Measurements from ENCODE around the gene TMA16.
A peak's percentile ranks its signal among the peaks of the same experiment; 100 is the strongest.
"Not testable (repeated sequence)": the region's sequence is repeated elsewhere in the genome, so short reads cannot be mapped to it uniquely, and the experiment has no call there.

TMA16 gene

DNA sequence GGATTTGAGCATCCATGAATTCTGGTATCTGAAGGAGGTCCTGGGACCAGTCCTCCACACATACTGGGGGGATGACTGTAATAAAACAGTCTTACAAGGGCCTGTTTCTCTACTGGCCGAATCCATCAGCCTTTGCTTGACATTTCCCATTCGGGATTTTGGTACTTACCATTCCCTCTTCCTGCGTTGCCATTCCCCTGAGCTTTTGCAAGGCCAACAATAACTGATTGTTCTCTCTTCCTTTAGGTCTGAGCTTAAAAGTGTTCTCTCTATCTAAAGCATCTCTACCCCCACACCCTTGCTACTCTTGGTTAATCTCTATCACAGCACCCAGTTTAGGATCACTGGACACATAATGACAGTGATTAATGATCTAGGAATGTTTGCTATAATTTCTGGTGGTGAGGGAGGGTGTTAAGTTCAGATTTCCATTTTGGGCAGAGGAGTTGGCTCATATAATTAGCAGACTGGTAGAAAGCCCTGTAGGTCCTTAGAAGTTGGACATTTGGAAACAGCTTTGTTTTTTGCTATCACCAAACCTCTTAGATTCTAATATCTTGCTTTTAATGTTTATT lies 29.4 kb downstream of the TMA16 start:
- DNase-seq: no peak

DNA sequence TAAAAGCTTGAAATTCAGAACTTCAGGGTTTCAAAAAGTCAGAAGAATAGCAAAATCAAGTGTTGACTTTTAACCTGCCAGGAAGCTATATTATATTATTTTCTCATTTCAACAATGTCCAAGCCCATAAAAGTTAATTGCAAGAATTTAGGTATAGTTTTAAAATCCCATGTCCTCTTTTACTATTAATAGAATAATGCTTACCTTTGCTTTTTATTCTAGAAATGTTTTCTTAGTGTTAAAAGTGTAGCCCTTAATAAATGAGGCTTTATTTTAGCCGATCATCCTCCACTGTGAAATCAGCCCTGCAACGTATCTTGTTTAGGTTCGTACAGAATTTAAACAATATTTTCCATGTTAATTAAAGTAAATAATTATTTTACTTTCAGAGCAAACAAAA lies 31.5 kb downstream of the TMA16 start:
- no peak for DNase-seq

DNA sequence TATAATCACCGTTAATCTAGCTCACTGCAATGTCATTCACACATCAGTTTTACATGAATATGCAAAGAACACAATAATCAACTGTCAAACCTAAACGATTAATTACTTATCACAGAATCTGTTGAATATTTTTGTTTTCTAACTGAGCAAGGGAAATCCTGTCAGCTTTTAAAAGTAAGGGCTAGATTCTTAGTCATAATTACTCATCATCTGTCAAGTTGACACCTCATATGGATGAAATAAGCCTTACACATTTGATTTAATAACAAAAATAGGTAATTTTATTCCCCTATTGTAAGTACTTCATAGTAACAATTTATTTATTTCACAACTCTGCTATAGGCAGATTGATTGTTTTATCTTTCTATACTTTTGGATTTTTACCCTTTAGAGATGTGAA lies 32.7 kb downstream of the TMA16 start:
- no peak for DNase-seq

DNA sequence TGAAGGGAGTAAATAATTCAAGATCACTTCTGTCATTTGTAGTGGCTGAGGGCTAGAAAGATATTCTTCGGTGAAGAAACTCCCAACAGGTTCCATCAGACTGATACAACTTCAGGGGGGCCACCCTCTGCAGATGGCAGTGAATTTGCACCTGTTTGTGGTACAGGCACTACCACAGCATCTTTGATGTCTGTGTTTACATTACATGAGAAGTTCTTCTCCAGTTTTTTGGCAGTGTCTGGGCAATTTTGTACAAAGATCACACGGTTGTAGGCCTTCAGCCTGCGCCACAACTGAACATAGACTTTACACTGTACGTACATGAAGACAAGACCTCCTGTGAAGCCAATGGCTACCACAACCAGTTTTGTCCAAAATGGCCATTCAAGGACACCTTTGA lies 34.2 kb downstream of the TMA16 start:
- no peak for DNase-seq

DNA sequence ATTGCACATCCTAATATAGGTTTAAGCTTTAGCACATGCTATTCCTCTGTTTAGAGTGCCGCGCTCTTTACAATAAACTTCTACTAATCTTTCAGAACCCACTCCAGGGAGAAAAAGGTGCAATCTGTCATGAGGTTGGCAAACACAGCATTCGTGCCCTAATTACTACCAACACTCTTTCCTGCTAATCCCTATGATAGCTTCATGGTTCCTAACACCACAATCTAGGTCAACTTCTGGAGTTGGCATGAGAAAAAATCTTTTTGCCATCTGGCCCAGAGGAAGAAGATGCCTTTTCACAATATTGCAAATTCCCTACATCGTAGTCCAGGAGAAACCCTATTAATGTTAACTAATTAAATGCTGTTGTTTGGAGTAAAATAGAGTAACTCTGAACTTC lies 39.6 kb downstream of the TMA16 start:
- DNase-seq: no peak

DNA sequence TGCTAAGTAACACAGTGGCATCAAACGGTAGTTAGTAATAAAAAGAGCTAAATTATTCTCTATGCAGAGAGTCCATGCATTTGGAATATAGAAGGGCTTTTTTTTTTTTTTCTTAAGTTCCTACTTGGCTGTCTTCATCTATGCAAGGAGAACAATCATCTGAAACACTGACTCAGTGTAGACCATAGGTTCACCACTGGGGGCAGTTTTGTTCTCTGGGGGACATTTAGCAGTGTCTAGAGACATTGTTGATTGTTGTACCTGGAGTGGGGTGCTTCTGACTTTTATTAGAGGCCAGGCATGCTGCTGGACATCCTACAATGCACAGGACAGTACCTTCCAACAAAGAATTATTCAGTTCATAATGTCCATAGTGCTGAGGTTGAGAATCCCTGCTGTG lies 41.2 kb downstream of the TMA16 start:
- no peak for DNase-seq

DNA sequence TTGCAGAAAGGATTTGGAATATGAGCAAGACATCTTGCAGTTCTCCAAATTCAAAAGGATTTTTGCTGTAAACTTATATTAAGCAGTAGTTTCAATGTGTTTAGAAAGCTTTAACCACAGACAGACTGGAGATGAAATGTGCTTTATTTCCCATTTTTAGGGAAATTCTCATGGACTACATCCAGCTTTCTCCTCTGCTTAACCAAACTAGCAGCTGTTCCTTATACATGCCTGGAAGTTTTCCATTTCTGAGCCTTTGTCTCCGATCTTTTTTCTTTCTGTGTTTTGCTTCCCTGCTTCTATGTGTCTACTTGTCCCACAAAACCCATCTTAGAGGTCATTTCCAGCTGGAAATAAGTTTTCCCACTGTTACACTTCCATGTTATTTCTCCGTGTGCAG lies 41.6 kb downstream of the TMA16 start:
- no peak for DNase-seq

DNA sequence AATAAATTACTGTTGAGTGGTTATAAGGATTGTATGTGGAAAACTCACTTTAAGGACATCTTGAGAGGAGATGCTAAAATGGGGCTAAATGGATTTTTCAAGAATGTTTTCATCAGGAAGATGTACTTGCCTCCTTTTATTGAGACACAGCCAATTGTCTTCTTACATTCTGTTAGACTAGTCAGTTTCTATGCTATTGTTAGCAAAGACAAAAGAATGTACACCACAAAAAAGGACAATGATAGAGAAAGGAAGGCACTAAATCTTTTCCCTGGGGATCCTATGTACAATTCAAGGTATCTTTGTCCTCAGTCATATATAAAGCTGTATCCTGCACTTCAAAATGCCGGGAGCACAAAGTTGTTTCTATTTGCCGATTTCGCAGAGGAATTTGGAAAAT lies 42.6 kb downstream of the TMA16 start:
- DNase-seq: no peak

DNA sequence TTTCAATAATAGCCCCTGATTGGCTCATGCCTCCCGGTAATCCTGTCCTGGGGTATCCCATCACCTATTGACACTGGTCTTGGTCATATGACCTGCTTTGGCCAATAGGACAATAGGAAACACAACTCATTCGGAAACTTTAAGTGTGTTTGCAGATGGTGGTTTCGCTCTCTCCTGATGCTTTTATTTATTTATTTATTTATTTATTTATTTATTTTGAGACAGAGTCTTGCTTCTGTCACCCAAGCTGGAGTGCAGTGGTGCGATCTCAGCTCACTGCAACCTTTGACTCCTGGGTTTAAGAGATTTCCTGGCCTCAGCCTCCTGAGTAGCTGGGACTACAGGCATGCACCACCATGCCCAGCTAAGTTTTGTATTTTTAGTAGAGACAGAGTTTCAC lies 44.3 kb downstream of the TMA16 start:
- not testable (repeated sequence) for DNase-seq

DNA sequence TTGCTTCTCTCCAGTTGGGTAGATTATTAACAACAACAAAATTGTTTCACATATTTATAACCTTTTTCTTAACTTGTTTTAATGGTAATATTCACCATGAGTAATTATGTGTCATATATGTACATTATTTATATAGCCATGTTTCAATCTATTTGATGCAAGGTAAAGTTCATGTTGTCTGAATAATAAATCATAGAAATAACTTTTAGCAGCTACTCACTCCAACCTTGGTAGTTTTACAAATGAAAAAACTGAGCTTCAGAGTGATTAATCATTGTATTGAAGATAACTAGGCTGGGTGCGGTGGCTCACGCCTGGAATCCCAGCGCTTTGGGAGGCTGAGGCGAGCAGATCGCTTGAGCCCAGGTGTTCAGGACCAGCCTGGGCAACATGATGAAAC lies 46.0 kb downstream of the TMA16 start:
- DNase-seq: no peak

DNA sequence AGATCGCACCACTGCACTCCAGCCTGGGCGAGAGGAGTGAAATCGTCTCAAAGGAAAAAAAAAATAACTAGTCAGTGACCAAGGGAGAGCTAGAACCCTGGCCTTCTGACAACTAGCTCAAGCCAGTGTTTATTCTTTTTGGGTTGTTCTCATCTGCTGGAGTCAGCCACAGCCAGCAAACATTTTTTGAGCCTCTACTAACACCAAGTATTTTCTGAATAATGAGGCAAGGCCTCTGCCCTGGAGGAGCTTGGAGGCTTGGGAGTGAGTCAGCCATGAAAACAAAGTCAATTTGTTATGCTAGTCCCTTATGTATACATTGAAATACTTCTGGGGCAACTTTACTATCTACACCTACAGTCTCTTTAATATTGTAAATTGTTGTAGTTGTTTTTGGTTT lies 46.5 kb downstream of the TMA16 start:
- peak; percentile 19 for DNase-seq

DNA sequence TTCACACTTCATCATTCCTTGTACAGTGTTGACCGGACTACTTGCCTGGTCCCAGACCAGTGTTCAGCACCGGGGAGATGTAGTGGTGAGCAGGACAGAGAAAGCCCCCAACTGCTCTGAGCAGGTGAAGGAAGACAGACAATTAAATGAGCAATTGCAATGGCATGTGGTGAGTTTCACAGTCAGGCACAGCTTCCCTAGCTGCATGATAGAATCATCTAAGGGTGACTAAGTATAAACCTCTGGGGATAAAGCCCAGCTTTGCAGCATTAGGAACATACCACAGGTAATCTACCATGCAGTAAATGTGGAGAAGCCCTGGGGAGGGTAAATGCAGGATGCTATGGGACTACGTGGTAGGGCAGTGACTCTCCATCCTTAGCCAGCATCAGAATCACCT lies 47.8 kb downstream of the TMA16 start:
- DNase-seq: no peak

DNA sequence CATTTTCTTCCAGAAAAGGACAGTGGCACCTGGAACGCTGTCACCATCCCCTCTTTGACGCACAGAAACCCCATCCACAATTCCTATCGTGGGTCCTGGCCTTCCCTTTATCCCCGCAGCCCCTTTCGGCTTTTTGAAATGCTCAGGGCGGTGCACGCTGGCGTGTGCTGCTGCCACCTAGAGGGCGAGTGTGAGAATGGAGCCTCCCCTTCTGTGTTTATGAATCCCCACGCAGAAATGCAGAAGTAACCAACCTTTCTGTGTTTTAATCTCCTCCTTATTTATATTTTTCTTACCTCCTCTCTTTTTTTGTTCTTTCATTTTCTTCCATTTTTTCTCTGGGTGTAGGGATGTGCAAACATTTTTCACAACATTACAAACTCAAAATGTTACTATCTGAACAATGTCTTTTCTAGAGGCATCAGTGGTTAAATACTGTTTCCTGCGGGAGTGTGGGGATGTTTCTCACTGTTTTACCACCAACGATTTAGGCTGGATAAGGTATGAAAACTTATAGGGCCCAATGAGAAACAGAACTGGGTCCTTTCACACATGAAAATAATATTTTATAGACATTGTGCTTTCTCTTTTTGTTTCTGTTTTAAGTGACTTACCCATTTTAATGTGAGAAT lies 50.0 kb downstream of the TMA16 start:
- DNase-seq: no peak

DNA sequence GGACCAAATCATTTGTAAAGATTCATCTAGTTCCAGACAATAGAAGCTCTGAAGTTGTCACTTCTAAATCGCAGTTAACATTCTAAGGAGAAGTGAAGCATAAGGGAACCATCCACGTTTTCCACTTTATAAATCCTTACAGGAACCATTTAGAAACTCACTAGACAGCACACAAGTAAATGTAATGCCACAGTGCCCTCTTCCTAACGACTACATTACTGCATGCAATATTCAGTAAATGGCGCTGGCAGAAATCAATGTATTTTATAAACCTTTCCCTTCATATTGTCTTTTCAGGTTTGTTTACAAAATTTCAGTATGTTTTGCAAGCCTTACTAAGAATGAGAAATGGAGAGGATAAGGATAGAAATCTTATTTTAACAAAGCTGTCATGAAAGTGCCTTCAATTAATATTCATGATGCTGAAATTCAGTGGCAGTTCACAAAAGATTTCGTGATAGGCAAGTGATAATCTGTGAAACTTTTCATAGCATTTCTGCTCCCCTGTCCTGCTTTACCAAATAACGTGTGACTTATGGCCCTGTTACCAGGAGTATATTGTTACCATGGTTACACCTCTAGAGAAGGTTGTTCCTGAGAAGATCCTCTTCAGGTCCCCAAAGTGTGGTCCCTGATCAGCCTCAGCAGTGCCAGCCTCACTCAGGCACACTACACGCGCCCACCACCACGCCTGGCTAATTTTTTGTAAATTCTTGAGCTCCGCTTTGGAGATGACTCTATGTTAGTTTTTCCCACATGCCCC lies 54.2 kb downstream of the TMA16 start:
- DNase-seq: no peak

DNA sequence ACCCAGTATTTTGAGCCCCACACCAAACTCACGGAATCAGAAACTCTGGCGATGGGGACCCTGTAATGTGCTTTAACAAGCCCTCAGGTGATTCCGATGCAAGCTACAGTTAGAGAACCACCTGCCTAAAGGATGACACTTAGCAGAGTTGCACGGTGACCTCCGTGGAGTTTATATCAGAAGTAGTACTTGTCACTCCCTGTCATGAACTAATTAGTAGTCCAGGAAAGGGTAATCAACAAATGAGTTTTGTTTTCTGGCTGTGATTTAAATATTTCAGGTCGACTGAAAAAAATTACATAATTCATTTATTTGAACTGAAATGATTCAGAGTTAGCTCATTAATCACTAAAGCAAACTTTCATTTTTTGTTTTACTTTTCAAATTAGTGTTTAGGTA lies 56.4 kb downstream of the TMA16 start:
- DNase-seq: no peak

DNA sequence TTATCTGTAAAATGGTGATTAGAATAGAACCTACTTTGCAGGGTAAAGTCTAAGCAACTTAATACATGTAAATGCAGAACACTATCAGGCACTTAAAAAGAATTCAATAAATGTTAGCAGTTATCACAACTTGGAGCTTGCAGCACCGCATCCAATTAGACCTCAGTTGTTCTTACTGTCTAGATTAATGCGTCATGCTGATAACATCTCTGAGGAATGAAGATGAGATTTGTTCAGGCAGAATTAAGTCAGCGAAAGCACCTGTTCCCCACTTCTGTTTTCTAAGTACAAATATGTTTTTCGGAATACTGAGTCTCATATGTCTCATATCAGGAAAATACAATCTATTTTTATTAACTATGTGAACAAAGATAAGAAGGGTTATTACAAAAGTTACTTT lies 58.7 kb downstream of the TMA16 start:
- no peak for DNase-seq

DNA sequence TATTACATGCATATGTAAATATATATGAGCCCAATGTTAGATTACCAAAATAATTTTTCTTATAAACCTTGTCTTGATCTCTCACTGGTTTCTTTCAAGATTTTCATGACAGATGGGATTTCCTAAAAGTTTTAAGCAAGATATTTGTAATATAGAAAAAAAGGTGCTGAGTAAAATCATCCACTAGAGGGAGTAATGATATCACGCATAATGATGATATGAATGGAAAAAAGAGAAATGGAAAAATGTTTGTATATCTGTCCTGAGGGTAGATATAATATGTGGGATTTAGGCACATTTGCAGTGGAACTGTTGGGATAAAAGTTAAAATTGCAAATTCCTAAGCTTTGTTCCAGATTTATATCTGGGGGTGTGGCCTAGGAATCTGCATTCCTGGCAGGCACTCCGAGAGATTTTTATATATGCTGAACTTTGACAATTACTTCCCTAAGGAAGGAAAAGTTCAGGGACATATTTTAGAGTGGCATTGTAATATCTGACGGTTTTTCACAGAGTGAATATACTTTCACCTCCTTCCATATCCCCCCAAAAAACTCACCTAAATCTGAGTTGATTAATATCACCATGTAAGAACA lies 60.5 kb downstream of the TMA16 start:
- DNase-seq: no peak

DNA sequence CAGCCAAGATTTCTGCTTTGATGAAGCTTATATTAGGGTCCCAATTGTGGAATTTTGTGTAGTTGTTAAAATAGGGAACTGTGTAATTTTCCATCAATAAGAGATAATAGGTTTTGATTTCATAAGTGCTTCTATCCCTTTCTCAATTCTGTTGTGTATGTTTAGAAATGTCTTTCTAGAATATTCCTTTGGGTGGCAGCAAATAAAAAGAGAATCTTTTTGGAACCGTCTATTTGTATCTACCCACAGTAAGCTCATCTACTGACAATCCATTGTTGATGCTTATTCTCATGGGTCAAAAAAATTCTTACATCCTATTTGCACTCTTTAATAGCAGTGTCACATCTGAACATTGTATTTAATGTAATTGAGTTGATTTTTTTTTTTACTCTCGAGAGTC lies 61.7 kb downstream of the TMA16 start:
- no peak for DNase-seq

DNA sequence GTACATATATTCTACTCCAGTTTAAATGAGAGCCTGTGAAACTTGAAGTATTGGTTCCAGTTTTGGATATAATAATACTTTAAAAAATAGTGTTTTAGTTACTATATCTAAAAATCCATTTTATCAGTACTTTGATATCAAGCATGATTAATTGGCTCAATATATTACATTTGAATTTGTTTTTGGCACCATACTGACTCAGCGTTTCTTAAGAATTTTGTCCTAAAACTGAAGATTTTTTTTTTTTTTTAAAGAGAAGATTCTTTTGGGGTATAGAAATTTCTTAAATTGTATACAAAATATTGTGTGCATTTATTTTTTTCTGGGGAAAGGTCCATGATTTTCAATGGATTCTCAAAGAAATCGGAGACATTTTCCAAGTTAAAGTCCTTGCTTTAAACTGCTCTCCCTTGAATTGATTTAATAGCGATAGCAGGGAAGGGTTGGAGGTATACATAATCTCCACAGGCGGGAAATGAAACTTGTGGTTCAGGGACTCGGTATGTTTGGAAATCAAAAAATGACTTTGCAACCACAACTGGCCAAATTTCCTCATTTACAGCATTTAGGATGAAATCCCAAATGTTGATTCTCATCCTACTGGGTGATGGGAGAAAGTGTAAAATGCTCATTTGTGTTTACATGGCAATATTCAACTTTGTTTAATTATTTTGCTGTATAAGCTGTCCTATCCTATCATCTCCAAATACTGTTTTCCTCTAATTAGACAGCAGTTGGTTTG lies 62.3 kb downstream of the TMA16 start:
- no peak for DNase-seq

DNA sequence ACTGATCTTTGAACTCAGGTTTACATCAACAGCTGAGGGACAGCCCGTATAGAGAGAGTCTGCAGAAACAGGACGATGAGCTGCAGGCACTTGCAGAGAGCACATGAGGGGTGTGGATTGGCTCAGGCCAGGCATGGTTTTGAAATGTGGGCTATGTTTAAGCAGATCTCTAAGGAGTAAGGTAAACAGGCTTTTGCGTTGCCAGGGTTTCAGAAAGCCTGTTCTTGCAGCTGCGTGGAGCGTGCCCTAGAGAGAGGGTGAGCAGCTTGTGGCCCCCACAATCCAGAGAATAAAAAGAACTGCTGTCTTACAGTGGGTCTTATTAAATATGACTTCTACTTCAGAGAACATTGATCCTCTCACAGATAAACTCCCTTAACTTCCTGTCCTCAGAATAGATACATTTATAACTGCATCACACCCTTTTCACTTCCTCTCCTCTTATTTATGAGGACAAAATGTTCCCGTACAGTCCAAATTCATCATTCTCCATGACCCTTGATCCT lies 64.1 kb downstream of the TMA16 start:
- no peak for DNase-seq

DNA sequence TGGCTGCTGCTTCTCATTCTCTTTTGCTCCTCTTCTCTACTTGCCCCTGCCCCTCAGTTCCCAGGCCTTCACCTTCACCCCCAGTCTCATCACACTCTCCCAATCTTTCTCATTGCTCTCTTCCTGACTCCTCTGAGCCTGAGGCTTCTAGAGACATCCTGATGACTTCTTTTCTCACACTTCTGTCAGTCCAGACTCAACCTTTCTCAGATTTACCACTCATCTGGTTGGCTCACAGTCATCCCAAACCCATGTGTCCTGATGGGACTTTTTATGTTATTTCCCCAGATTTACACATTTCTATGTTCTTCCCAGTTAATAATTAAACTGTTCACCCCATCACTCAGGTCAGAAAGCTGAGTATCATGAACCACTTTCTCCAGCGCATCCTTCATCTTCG lies 68.0 kb downstream of the TMA16 start:
- DNase-seq: no peak

DNA sequence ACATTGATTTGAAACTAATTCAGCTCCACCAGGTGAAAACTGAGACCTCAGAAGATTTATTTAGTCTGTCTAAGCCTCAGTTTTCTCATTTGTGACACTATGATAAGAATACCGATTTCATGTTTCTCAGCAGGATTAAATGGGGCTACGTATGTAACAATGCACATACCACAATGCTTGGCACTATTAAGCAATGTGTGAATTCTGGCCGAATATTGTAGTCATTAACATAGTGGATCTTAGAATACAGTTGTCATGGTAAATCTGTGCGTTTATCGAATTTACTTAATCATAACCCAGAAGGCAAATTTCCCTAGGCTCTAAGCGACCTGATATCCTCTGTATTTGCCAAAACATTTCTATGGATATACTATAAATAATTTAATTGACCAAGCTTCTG lies 69.1 kb downstream of the TMA16 start:
- no peak for DNase-seq

DNA sequence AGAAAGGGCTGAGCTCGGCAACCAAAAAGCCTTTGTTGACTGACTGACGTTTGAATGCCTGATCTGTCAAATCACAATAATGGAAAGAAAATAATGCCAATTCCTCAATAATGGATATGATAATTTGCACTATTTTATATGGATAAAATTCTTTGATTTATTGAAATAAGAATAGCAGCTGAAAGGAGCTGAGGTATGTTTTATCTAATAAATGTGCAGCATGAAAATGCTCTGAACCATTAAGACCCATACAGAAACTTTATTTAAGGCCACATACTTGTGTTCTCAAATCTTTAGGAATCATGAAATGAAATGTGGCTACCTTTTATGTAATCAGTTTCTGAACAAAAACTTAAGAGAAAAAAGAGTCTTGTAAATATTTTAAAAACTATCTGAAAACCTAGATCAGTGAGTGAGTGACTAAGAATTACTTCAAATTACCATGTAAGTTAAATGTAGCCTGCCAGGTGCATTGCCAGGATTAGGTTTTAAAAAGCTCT lies 69.8 kb downstream of the TMA16 start:
- no peak for DNase-seq
